ENCODE results near the gene MICAL2.

- TF ChIP-seq CTCF (IDR thresholded peaks at IDR 0.05): no peak
- TF ChIP-seq EZH2 (IDR thresholded peaks at IDR 0.05; ENCODE audit: borderline replicate concordance, insufficient read depth, low read depth, low read length, poor library complexity, severe bottlenecking): no peak
Observed at GRCh38 chr11:12243486-12243885, 133.1 kb downstream of the MICAL2 start.

Measured in B cell (primary cell).